B cell (primary cell): ENCODE results near the gene LAMA2. TPM values are rescaled to one million over a fixed set of nuclear protein-coding genes. Genes with fewer than 3 reads are reported as not detected.

Experiments used
- ATAC-seq: fragments of 200-7000 bp; cut with Tn5 transposase; one replicate; pipeline ENCODE4 v1.10.0; 2021; ENCODE audit warnings: low read depth, mild to moderate bottlenecking, moderate number of reproducible peaks, moderate library complexity
- CTCF ChIA-PET: fragments of 350-600 bp; sonication (Branson Sonifier 250); formaldehyde crosslinking; loops from one replicate; lab custom pipeline; 2021; ENCODE audit warnings: antibody characterized with exemption, inconsistent platforms; lab: Charles Lee
- POLR2A ChIA-PET: fragments of 350-600 bp; sonication (Branson Sonifier 250); formaldehyde crosslinking; loops from one replicate; lab custom pipeline; 2021; ENCODE audit warnings: antibody characterized with exemption; lab: Charles Lee
- DNase-seq: peaks from one replicate; pipeline ENCODE4 v3.0.0; 2013
- H2AFZ ChIP-seq: 2 replicates; pipeline ENCODE4 v1.6.1; 2012; ENCODE audit warnings: mild to moderate bottlenecking, low read depth, low read length; ENCODE audit not compliant: insufficient read depth, poor library complexity, severe bottlenecking
- H3K27ac ChIP-seq, 2 donors: 1 replicate in 1 of 2; 2 replicates in 1 of 2; pipeline ENCODE4 v1.5.1; 2012 to 2013; ENCODE audit warnings: low read length in 2 of 2, mild to moderate bottlenecking in 2 of 2, moderate library complexity in 1 of 2
- H3K27me3 ChIP-seq, 4 experiments: fragments of 200-600 bp in 1 of 4; sonication (generic) in 1 of 4; replicated peaks in 1 of 4; 1 replicate in 2 of 4; 2 replicates in 2 of 4; pipeline versions ENCODE4 v1.6.1 to v1.7.0; 2013 to 2016; ENCODE audit warnings: low read length in 3 of 4, mild to moderate bottlenecking in 2 of 4, mixed read lengths in 1 of 4, moderate library complexity in 1 of 4; ENCODE audit not compliant: insufficient read depth in 4 of 4, control insufficient read depth in 3 of 4; ENCODE audit errors: control extremely low read depth in 1 of 4
- H3K36me3 ChIP-seq, 2 experiments: replicated peaks in 1 of 2; 1 replicate in 1 of 2; 2 replicates in 1 of 2; pipeline versions ENCODE4 v1.6.1 to v1.7.1; 2013; ENCODE audit warnings: low read length in 1 of 2; ENCODE audit not compliant: insufficient read depth in 2 of 2, control insufficient read depth in 1 of 2; ENCODE audit errors: control extremely low read depth in 1 of 2, extremely low read depth in 1 of 2
- H3K4me1 ChIP-seq, 2 donors: fragments of 200-600 bp in 1 of 2; sonication (generic) in 1 of 2; 1 replicate in 1 of 2; 2 replicates in 1 of 2; pipeline versions ENCODE4 v1.5.1 to v1.6.1; 2013 to 2017; ENCODE audit warnings: low read length in 2 of 2; ENCODE audit not compliant: control insufficient read depth in 2 of 2, insufficient read depth in 2 of 2
- H3K4me2 ChIP-seq: replicated peaks from 2 replicates; pipeline ENCODE3; 2012; ENCODE audit warnings: mild to moderate bottlenecking, low read depth, low read length; ENCODE audit not compliant: poor library complexity, severe bottlenecking
- H3K4me3 ChIP-seq, 5 experiments: fragments of 200-600 bp in 1 of 5; sonication (generic) in 1 of 5; 1 replicate in 3 of 5; 2 replicates in 2 of 5; pipeline versions ENCODE4 v1.5.1 to v1.7.0; 2011 to 2016; ENCODE audit warnings: low read length in 4 of 5, mild to moderate bottlenecking in 4 of 5, low read depth in 2 of 5, control low read depth in 1 of 5, moderate library complexity in 1 of 5; ENCODE audit not compliant: insufficient read depth in 1 of 5; ENCODE audit errors: control extremely low read depth in 1 of 5, extremely low read depth in 1 of 5
- H3K79me2 ChIP-seq: fragments of 200-600 bp; sonication (generic); one replicate; pipeline ENCODE4 v1.6.0; 2016; ENCODE audit warnings: low read length; ENCODE audit not compliant: control insufficient read depth, insufficient read depth
- H3K9ac ChIP-seq: fragments of 200-600 bp; sonication (generic); 2 replicates; pipeline ENCODE4 v1.6.1; 2017; ENCODE audit warnings: mild to moderate bottlenecking, low read length, moderate library complexity
- H3K9me3 ChIP-seq, 3 donors: one replicate each; pipeline versions ENCODE4 v1.6.1 to v1.7.1; 2013; ENCODE audit warnings: low read length in 2 of 3; ENCODE audit not compliant: control insufficient read depth in 2 of 3, insufficient read depth in 1 of 3; ENCODE audit errors: control extremely low read depth in 1 of 3
- H4K20me1 ChIP-seq: 2 replicates; pipeline ENCODE4 v1.6.0; 2012; ENCODE audit warnings: mild to moderate bottlenecking, low read length; ENCODE audit not compliant: insufficient read depth, control insufficient read depth, poor library complexity, severe bottlenecking
- H3K27ac Mint-ChIP-seq: one replicate; pipeline ENCODE4 v1.8.0; 2021; ENCODE audit warnings: mixed read lengths
- H3K27me3 Mint-ChIP-seq: one replicate; pipeline ENCODE4 v1.8.0; 2021; ENCODE audit warnings: mixed read lengths
- H3K4me1 Mint-ChIP-seq: one replicate; pipeline ENCODE4 v1.8.0; 2021; ENCODE audit warnings: mixed read lengths
- H3K4me3 Mint-ChIP-seq: one replicate; pipeline ENCODE4 v1.8.0; 2021; ENCODE audit warnings: mixed read lengths
- H3K9me3 Mint-ChIP-seq: one replicate; pipeline ENCODE4 v1.8.0; 2022; ENCODE audit warnings: mixed read lengths; ENCODE audit not compliant: insufficient read depth
- CTCF ChIP-seq: fragments of 200-600 bp; IDR thresholded peaks from one replicate; pipeline ENCODE4 v1.8.0; 2022; ENCODE audit warnings: antibody characterized with exemption, mild to moderate bottlenecking
- EZH2 ChIP-seq: IDR thresholded peaks from 2 replicates; pipeline ENCODE4 v1.6.1; 2012; ENCODE audit warnings: borderline replicate concordance, low read depth, mild to moderate bottlenecking, moderate library complexity, low read length; ENCODE audit not compliant: insufficient read depth, poor library complexity, severe bottlenecking
- WGBS: methylation state at CpG from one replicate; pipeline ENCODE4 v1.1.5; 2013; ENCODE audit warnings: missing lambda C conversion rate; ENCODE audit not compliant: insufficient coverage; 5-methylcytosine and 5-hydroxymethylcytosine counted together
- intact Hi-C: fragments of 100-400 bp; cut with micrococcal nuclease; formaldehyde crosslinking; loops from one replicate; pipeline ENCODE4 v1.10.0; 2022
- polyA plus RNA-seq: library from polyadenylated mRNA; depleted of rRNA; stranded (reverse); fragments of >200 nt; gene quantifications from 2 replicates; pipeline ENCODE4 v1.2.3, GENCODE V29; 2012
- total RNA-seq, 2 donors: library from RNA; stranded (reverse); fragments of 120-200 nt in 1 of 2; gene quantifications; 1 replicate in 1 of 2; 2 replicates in 1 of 2; pipeline versions ENCODE4 v1.2.3 to v1.2.4, GENCODE V29; 2013 to 2022

Gene LAMA2
- total and polyA plus RNA-seq, 2 donors (not counting 1 experiment from before 2014, with no cell fraction given) = 0.16 TPM; not detected in 1

GRCh38 chr6:129031051-129031599 lies 148.2 kb downstream of the LAMA2 start:
- no CpG with 5 or more reads among the region's 1 CpG for WGBS
- no peak for ATAC-seq
- Histone ChIP-seq H3K27me3 (no peaks in the 10 kb centered on the region), H3K36me3 (no peaks in the 10 kb centered on the region), H3K4me2 (no peak overlapping the region), H3K4me3 (no peak overlapping the region), H3K79me2 (no peaks in the 10 kb centered on the region), H3K4me1 (no peaks in the 10 kb centered on the region), H2AFZ (no peak overlapping the region), H3K9me3 (no peaks in the 10 kb centered on the region), H3K9ac (no peak overlapping the region), H4K20me1 (no peaks in the 10 kb centered on the region), H3K27ac (no peak overlapping the region)
- Mint-ChIP-seq H3K4me1 (no peaks in the 10 kb centered on the region), H3K27ac (no peak overlapping the region), H3K9me3 (no peaks in the 10 kb centered on the region), H3K27me3 (no peaks in the 10 kb centered on the region), H3K4me3 (no peak overlapping the region)
- no peak for DNase-seq
- intact Hi-C loops = no loop called here
- TF ChIP-seq EZH2 (no peak), CTCF (no peak)
- CTCF ChIA-PET = no interaction called here
- POLR2A ChIA-PET = no interaction called here

- H3K36me3 ChIP-seq = no peaks in the 10 kb centered on the region
- ChIA-PET CTCF (no interaction called here), POLR2A (no interaction called here)
- TF ChIP-seq CTCF (no peak), EZH2 (no peak)
- H4K20me1 ChIP-seq = no peaks in the 10 kb centered on the region
- H3K9ac ChIP-seq = no peak overlapping the region
- 100% methylated on average over 3 of the region's 6 CpGs for WGBS
- no peaks in the 10 kb centered on the region for H3K9me3 ChIP-seq
- H3K27ac Mint-ChIP-seq = no peak overlapping the region
- no peak overlapping the region for H2AFZ ChIP-seq
- no peaks in the 10 kb centered on the region for H3K4me1 ChIP-seq
- no peaks in the 10 kb centered on the region for H3K79me2 ChIP-seq
- no peak overlapping the region for H3K4me2 ChIP-seq
- intact Hi-C loops = no loop called here
- ATAC-seq (no peak), DNase-seq (no peak)
- no peaks in the 10 kb centered on the region for H3K27me3 Mint-ChIP-seq
- H3K4me1 Mint-ChIP-seq = no peaks in the 10 kb centered on the region
- H3K4me3 ChIP-seq = no peak overlapping the region
- no peaks in the 10 kb centered on the region for H3K9me3 Mint-ChIP-seq
- no peak overlapping the region for H3K4me3 Mint-ChIP-seq
- H3K27me3 ChIP-seq = no peaks in the 10 kb centered on the region
- H3K27ac ChIP-seq = no peak overlapping the region
Observed at GRCh38 chr6:129032602-129033001, 149.7 kb downstream of the LAMA2 start.
